Hepatocyte (in vitro differentiated cells): Measurements from ENCODE around the gene COX10. TPM values are rescaled to one million over a fixed set of nuclear protein-coding genes. Genes with fewer than 3 reads are reported as not detected.

Source experiments
- DNase-seq: peaks from one replicate; pipeline ENCODE4 v3.0.0-alpha.2; 2016; ENCODE audit warnings: low spot score
- H2AFZ ChIP-seq: fragments of 200-600 bp; sonication (generic); 2 replicates; pipeline ENCODE4 v1.6.0; 2016; ENCODE audit warnings: antibody characterized with exemption, mild to moderate bottlenecking
- H3K27ac ChIP-seq: fragments of 200-600 bp; sonication (generic); 2 replicates; pipeline ENCODE4 v1.5.1; 2016; ENCODE audit warnings: mild to moderate bottlenecking
- H3K27me3 ChIP-seq: fragments of 200-600 bp; sonication (generic); 2 replicates; pipeline ENCODE4 v1.6.1; 2016
- H3K36me3 ChIP-seq: fragments of 200-600 bp; sonication (generic); replicated peaks from 2 replicates; pipeline ENCODE4 v1.5.1; 2016; ENCODE audit warnings: low read depth; ENCODE audit not compliant: insufficient read depth
- H3K4me1 ChIP-seq: fragments of 200-600 bp; sonication (generic); 2 replicates; pipeline ENCODE4 v1.5.1; 2016; ENCODE audit warnings: mild to moderate bottlenecking, moderate library complexity; ENCODE audit not compliant: insufficient read depth
- H3K4me2 ChIP-seq: fragments of 200-600 bp; sonication (generic); 2 replicates; pipeline ENCODE4 v1.6.0; 2016
- H3K4me3 ChIP-seq: fragments of 200-600 bp; sonication (generic); 2 replicates; pipeline ENCODE4 v1.5.1; 2016; ENCODE audit warnings: mild to moderate bottlenecking
- H3K79me2 ChIP-seq: fragments of 200-600 bp; sonication (generic); 2 replicates; pipeline ENCODE4 v1.6.0; 2017; ENCODE audit warnings: mild to moderate bottlenecking
- H3K9me2 ChIP-seq: fragments of 200-600 bp; sonication (generic); replicated peaks from 2 replicates; pipeline ENCODE4 v1.6.0; 2017; ENCODE audit warnings: mild to moderate bottlenecking; ENCODE audit not compliant: insufficient read depth
- H3K9me3 ChIP-seq: fragments of 200-600 bp; sonication (generic); 2 replicates; pipeline ENCODE4 v1.5.1; 2016; ENCODE audit warnings: low read depth, mild to moderate bottlenecking
- H4K20me1 ChIP-seq: fragments of 200-600 bp; sonication (generic); 2 replicates; pipeline ENCODE4 v1.6.0; 2016; ENCODE audit warnings: mild to moderate bottlenecking; ENCODE audit not compliant: insufficient read depth, poor library complexity, severe bottlenecking
- EZH2 ChIP-seq: fragments of 200-600 bp; sonication (generic); IDR thresholded peaks from 2 replicates; pipeline ENCODE4 v1.6.1; 2016; ENCODE audit warnings: antibody characterized with exemption, mild to moderate bottlenecking, borderline replicate concordance
- EZH2phosphoT487 ChIP-seq: fragments of 200-600 bp; sonication (generic); IDR thresholded peaks from one replicate; pipeline ENCODE4 v1.6.1; 2018; ENCODE audit warnings: antibody characterized with exemption, mild to moderate bottlenecking, low read depth, moderate library complexity; ENCODE audit not compliant: unreplicated experiment, severe bottlenecking
- WGBS: methylation state at CpG from one replicate; pipeline ENCODE4 v1.1.6; 2016; ENCODE audit warnings: low lambda C conversion rate; ENCODE audit errors: missing lambda C conversion rate; 5-methylcytosine and 5-hydroxymethylcytosine counted together
- polyA plus RNA-seq: library from polyadenylated mRNA; unstranded; fragments of >200 nt; fragmentation: Nextera tagmentation; extraction: Ambion mirVana; gene quantifications from 2 replicates; pipeline ENCODE4 v1.2.1, GENCODE V29; 2016
- total RNA-seq: library from RNA; depleted of rRNA; stranded (reverse); fragments of >200 nt; gene quantifications from 2 replicates; pipeline ENCODE4 v1.2.3, GENCODE V29; 2014
- TF ChIP-seq, protein P1 (sequence below): fragments of 200-600 bp; sonication (generic); IDR thresholded peaks from 2 replicates; pipeline ENCODE4 v1.5.1; 2016; ENCODE audit warnings: antibody characterized with exemption, mild to moderate bottlenecking; ENCODE audit not compliant: poor library complexity

Gene COX10
- total and polyA plus RNA-seq, 2 experiments from 2014 or later, result 23.2 to 27.6 TPM

DNA sequence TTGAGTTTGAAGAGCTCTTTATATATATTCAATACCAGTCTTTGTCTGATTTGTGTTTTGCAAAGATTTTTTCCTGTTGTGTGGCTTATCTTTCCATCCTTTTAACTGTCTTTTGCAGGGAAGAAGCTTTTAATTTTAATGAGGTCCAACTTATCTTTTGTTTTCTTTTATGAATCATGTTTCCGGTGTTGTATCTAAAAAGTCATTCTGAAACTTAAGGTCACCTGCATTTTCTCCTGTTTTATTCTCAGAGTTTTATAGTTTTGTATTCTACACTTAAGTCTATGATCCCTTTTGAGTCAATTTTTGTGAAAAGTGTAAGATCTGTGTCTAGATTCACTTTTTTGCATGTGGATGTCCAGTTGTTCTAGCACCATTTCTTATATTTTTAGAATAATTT is 24.6 kb upstream of the COX10 start:
- no peaks in the 10 kb centered on the region for H3K4me1 ChIP-seq
- H2AFZ ChIP-seq, result no peak overlapping the region
- no peak overlapping the region for H3K4me3 ChIP-seq
- 84% methylated on average over 1 of the region's 1 CpG for WGBS
- DNase-seq, result no peak
- no peaks in the 10 kb centered on the region for H3K27me3 ChIP-seq
- H3K27ac ChIP-seq, result no peak overlapping the region
- no peaks in the 10 kb centered on the region for H3K9me3 ChIP-seq
- no peaks in the 10 kb centered on the region for H3K9me2 ChIP-seq
- H3K79me2 ChIP-seq, result no peaks in the 10 kb centered on the region
- no peaks in the 10 kb centered on the region for H4K20me1 ChIP-seq
- H3K36me3 ChIP-seq, result no peaks in the 10 kb centered on the region
- TF ChIP-seq EZH2 (no peak), EZH2phosphoT487 (no peak)
- TF ChIP-seq, protein P1, sequence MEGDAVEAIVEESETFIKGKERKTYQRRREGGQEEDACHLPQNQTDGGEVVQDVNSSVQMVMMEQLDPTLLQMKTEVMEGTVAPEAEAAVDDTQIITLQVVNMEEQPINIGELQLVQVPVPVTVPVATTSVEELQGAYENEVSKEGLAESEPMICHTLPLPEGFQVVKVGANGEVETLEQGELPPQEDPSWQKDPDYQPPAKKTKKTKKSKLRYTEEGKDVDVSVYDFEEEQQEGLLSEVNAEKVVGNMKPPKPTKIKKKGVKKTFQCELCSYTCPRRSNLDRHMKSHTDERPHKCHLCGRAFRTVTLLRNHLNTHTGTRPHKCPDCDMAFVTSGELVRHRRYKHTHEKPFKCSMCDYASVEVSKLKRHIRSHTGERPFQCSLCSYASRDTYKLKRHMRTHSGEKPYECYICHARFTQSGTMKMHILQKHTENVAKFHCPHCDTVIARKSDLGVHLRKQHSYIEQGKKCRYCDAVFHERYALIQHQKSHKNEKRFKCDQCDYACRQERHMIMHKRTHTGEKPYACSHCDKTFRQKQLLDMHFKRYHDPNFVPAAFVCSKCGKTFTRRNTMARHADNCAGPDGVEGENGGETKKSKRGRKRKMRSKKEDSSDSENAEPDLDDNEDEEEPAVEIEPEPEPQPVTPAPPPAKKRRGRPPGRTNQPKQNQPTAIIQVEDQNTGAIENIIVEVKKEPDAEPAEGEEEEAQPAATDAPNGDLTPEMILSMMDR, result no peak
- no peak overlapping the region for H3K4me2 ChIP-seq

DNA sequence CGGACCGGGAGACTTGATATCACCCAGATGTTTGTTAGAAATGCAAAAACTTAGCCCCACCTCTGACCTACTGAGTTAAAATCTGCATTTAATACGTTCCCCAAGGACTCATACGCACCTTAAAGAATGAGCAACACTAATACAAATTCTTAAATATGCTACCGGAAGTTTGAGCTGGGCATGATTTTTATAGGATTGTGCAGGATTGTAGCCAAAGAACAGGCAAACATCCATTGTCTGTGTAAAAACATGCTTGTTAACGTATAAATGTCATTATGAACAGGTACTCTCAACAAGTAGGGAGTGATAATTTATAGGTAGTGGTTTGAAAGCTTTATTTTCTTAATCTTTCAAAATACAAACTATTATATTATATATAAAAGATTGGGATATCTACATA is 22.3 kb upstream of the COX10 start:
- H3K4me3 ChIP-seq, result no peak overlapping the region
- no peak for DNase-seq
- no peaks in the 10 kb centered on the region for H3K9me3 ChIP-seq

DNA sequence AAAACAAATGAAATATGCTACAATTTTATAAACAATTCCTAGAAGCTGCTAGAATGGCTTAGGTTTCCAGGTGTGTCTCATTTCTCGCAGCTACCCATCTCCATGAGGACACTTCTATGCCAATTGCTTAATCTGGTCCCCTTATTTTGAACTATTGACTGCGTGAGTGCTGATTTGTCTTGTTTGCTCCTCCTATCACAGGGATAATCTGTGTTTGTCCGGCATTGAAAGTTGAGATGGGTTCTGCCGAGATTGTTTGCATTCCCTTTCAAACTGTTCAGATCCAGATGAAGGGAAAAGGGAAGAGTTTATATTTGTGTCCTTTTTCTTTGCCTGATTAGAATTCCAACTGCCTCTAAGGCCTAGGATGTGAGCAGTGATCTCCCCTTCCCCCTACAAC is 21.7 kb upstream of the COX10 start:
- H3K9me3 ChIP-seq, result no peaks in the 10 kb centered on the region
- no peak overlapping the region for H2AFZ ChIP-seq
- H3K27ac ChIP-seq, result no peak overlapping the region
- no peak overlapping the region for H3K4me3 ChIP-seq
- H3K4me1 ChIP-seq, result no peaks in the 10 kb centered on the region
- no peak overlapping the region for H3K4me2 ChIP-seq
- no peaks in the 10 kb centered on the region for H3K9me2 ChIP-seq
- DNase-seq, result no peak
- H3K27me3 ChIP-seq, result no peaks in the 10 kb centered on the region
- TF ChIP-seq EZH2 (no peak), EZH2phosphoT487 (no peak)
- TF ChIP-seq, protein P1, result no peak
- no peaks in the 10 kb centered on the region for H4K20me1 ChIP-seq
- H3K36me3 ChIP-seq, result no peaks in the 10 kb centered on the region
- no peaks in the 10 kb centered on the region for H3K79me2 ChIP-seq
- WGBS, result 52% methylated on average over 4 of the region's 4 CpGs

More for the DNA sequence above, 22.3 kb upstream of the COX10 start:
- H3K36me3 ChIP-seq, result no peaks in the 10 kb centered on the region
- no peaks in the 10 kb centered on the region for H3K4me1 ChIP-seq
- no peaks in the 10 kb centered on the region for H4K20me1 ChIP-seq
- TF ChIP-seq EZH2, result no peak
- TF ChIP-seq, protein P1, result no peak
- TF ChIP-seq EZH2phosphoT487, result no peak
- no peaks in the 10 kb centered on the region for H3K9me2 ChIP-seq
- WGBS, result 85% methylated on average over 6 of the region's 6 CpGs
- H3K27me3 ChIP-seq, result no peaks in the 10 kb centered on the region
- no peaks in the 10 kb centered on the region for H3K79me2 ChIP-seq
- no peak overlapping the region for H2AFZ ChIP-seq
- no peak overlapping the region for H3K4me2 ChIP-seq
- H3K27ac ChIP-seq, result no peak overlapping the region

DNA sequence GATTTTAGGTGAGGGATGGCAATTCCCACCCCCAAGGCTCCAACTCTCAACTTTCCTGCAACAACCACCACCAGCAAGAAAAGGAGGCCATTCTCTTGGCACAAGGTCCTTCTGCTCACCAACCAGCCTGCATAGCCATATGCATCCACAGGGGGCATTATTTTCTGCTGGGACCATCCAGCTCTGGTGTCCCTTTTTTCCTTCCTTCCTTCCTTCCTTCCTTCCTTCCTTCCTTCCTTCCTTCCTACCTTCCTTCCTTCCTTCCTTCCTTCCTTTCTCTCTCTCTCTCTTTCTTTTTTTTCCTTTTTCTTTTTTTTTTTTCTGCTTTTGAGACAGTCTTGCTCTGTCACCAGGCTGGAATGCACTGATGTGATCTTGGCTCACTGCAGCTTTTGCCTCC is 21.1 kb upstream of the COX10 start:
- H3K4me1 ChIP-seq, result no peaks in the 10 kb centered on the region
- no peak overlapping the region for H2AFZ ChIP-seq
- H4K20me1 ChIP-seq, result no peaks in the 10 kb centered on the region
- no peak overlapping the region for H3K27ac ChIP-seq
- TF ChIP-seq EZH2, result no peak
- TF ChIP-seq, protein P1, result peak; percentile 19
- H3K9me3 ChIP-seq, result no peaks in the 10 kb centered on the region
- no peak overlapping the region for H3K4me2 ChIP-seq
- no peaks in the 10 kb centered on the region for H3K9me2 ChIP-seq
- no peaks in the 10 kb centered on the region for H3K27me3 ChIP-seq
- H3K36me3 ChIP-seq, result no peaks in the 10 kb centered on the region
- DNase-seq, result no peak
- H3K4me3 ChIP-seq, result no peak overlapping the region
- no peaks in the 10 kb centered on the region for H3K79me2 ChIP-seq
